HG03103 (cell line): ENCODE measurements around the gene GRID2IP.
A peak's percentile ranks its signal among the peaks of the same experiment; 100 is the strongest.

Experiments used
- ATAC-seq: cut with Tn5 transposase; IDR thresholded peaks from one replicate; pipeline ENCODE4 v1.9.1; 2021; ENCODE audit warnings: low read depth; ENCODE audit not compliant: unreplicated experiment

Gene GRID2IP

DNA sequence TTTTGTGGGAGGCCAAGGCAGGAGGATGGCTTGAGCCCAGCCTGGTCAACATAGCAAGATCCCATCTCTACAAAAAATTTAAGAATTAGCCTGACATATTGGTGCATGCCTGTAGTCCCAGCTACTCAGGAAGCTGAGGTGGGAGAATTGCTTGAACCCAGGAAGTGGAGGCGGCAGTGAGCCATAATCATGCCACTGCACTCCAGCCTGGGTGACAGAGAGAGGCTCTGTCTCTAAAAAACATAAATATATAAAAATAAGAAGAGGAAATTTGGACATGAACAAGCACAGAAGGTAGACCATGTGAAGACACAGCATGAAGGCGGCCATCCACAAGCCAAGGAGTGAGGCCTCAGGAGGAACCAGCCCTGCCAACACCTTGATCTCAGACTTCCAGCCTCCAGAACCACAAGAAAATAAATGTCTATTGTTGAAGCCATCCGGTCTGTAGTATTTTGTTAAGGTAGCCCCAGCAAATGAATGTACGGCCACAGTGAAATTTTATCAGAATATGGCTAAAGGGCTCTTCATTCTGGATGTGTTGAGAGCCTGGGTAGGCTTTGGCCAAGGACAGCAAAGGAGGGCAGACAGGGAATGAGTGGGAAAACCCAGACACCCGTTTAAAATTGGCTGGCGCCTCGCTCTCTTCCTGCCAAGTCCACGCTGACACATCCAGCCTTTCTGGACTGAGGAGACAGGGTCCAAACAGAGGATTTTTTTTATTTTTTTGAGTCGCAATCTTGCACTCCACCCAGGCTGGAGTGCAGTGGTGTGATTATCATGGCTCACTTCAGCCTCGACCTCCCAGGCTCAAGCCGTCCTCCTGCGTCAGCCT is 12.9 kb upstream of the GRID2IP start:
- no peak for ATAC-seq

DNA sequence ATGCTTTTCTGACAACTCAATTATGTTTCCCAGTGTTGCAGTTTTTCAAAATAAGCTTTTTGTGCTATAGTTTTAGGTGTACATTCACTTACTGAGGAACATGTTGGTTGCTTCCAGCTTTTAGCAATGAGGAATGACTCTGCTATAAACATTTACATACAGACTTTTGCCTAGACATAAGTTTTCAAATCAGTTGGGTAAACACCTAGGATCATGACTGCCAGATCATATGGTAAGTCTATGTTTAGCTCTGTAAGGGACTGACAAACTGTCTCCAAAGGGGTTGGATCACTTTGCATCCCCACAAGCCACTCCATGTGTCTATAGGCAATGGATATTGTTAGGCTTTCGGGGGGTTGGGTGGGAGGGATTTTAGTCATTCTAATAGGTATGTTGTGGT is 10.8 kb upstream of the GRID2IP start:
- no peak for ATAC-seq

- ATAC-seq = no peak
Measured at GRCh38 chr7:6559896-6560295, 8.6 kb upstream of the GRID2IP start.

DNA sequence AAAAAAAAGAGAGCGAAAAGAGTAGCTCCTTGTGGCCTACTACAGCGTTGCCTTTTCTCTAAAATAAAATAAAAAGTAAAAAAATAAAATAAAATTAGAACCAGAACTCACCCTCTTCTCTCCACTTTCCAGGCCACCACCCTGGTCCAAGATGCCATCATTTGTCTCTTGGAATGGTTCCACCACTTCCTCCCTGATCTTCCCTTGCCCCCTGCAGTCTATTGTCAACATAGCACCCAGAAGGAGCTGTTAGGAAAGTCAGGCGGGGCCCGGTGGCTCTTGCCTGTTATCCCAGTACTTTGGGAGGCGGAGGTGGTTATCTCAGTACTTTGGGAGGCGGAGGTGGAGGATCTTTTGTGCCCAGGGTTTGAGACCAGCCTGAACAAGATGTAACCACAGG is 7.6 kb upstream of the GRID2IP start:
- ATAC-seq = no peak

DNA sequence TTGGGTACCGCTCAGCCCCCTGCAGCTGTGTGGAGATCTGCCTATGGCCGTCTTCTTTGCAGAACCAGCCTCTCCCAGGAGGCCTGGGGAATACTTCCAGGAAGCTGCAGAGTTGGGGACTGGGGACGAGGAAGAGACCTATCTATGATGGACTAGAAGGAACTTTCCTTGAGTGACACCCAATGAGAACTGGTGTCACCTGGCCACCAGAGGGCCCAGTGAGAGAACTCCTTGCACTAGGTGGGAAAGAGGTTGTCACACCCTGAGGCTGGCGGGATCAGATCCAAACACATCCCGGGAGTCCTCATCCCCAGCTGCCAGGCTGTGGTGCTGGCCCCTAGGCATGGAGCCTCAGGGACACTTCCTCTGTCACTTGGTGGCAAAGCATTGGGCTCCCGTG is 4.9 kb upstream of the GRID2IP start:
- ATAC-seq = no peak

DNA sequence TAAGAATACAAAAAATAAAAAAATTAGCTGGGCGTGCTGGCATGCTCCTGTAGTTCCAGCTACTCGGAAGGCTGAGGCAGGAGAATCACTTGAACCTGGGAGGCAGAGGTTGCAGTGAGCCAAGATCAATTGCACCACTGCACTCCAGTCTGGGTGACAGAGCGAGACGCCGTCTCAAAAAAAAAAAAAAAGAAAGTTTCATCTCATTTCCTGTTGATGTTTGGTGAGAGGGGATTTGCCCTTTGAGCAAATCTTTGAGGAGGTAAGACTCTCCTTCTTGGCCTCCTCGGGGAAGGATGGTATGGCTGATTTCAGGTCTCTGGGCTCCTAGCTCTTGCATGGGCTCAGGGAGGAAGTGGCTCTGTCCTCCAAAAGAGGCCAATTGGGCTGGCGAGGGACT is 3.6 kb upstream of the GRID2IP start:
- no peak for ATAC-seq

- ATAC-seq = no peak
Measured at GRCh38 chr7:6553448-6554044, 2.3 kb upstream of the GRID2IP start.

GRCh38 chr7:6547400-6547799 is 3.9 kb downstream of the GRID2IP start:
- ATAC-seq = no peak

DNA sequence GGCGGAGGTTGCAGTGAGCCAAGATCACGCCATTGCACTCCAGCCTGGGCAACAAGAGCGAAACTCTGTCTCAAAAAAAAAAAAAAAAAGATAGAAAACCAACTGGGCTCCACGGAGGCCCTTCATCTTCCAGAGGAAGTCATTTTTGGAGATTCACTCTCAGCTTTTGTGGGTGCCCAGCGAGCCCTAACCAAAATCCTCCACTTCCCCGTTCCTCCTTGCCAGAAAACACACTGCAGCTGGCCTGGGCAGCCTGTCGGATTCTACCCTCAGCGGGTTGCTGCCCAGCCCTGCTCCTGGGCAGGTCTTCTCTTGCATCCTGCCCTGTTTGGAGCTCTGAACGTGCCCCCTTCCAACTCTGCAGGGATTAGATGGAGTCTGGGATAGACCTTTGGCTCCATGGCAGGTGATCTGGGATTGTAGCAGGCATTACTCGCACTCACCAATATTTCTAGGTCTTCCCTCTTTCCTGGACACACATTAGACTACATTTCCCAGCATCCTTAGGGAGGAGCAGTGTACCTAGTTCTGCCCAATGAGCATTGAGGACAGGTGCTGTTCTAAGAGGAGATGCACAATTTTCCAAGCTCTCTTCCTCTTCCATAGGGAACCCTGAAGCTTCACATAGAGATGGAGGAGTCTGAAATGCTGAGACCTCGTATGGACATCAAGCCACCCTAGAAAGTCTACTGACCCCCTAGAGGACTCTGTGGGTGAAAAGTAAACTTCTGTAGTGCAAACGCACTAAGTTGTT is 4.6 kb downstream of the GRID2IP start:
- ATAC-seq = no peak

DNA sequence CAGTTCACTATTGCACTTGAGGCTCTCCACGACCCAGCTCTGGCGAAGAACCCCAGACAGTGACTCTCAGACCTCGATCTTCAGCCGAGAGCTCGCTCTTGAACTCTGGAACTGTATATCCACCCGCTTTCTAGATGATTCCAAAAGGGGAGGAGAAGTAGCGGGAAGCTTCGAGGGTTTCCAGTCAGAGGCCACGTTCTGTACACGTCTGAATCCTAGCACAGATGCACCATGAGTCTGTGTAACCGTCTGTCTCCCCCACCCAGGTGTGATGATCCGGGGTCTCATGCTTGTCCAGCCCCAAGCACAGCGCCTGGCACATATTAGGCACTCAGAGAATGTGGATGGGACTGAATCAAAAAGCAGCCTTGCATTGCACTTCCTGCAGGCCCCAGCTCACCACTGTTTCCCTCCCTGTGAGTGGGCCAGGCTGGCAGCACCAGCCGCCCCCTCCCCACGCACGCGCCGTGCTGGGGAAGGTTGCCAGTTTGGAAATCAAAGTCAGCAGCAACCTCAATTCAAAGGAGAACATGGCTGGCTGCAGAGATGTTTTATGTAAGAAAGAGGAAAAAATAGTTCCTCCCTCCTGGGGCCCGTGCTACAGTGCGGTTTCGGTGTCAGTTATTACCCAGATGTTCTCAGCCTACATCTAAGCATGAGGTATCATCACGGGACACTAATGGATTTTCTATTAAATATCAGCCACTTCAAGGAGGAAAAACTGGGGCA is 5.7 kb downstream of the GRID2IP start:
- ATAC-seq = no peak

DNA sequence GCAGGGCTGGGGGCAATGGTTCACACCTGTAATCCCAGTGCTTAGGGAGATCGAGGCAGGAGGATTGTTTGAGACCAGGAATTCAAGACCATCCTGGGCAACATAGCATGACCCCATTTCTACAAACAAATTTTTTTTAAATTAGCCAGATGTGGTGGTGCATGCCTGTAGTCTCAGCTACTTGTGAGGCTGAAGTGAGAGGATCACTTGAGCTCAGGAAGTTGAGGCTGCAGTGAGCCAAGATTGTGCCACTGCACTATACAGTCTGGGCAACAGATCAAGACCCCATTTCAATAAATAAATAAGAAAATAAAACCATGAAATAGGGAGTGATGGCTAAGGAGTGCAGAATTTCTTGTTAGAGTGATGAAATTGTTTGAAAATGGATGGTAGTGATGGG is 8.9 kb downstream of the GRID2IP start:
- no peak for ATAC-seq

DNA sequence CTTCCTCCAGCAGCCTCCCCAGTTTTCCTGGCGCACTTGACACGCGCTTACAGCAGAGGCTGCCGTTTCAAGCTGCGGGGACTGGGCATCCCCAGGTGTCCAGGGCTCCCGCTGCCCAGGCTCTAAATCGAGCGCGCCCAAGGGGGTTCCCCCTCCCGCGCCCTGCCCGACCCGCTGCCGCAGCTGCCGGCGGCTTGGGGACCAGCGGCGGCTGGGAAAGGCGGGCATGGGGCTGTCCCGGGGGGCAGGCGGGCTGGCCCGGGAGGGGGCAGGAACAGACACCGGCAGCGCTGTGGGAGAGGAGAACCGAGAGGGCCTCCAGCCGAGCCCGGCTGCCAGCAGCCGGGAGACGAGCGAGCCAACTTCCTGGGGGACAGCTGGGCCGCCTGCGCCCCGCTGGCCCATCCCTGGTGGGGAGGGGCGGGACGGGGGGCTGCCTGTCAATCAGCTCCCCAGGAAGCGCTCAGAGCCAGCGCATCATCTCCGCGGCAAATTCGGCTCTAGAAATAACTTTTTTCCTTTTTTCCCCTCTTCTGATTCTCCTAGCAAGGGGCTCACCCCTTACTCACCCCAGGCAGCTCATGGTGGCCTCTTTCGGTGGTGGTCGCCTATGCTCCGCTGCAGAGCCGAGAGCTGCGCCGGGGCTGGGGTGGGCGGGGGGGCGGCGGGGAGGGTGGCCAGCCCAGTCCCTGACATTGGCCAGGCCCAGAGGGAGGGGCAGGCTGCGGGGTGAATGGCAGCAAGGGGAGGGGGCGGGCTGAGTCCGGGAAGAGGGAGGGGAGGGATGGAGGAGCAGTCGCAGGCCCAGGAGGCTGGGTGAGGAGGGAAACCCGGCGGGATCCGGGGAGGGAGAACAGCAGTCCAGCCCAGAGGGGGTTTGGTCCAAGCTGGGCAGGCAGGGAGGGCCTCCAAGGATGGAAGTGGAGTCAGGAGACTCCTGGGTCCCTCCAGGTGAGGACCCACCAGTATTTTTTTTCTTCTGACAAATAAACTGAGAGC is 14.7 kb downstream of the GRID2IP start:
- no peak for ATAC-seq

- no peak for ATAC-seq
Measured at GRCh38 chr7:6533893-6534495, 17.3 kb downstream of the GRID2IP start.

DNA sequence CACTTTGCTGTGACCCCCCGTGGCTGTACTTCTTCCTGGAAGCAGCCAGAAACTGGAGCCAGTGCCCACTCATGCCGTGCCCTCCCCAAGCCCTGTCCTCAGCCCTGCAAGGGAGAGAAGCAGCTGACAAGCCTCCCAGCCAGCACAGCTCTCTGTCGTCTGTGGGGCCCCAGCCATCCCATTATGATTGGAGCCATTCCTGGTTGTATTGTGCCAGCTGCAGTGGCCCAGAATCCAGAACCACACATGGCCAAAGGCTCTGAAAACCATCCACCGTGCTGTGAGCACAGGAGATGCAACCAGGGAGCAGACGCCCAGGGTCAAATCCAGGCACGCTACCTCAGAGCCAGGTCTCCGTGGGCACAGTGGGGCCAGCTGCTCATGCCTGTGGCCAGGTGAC is 18.7 kb downstream of the GRID2IP start:
- no peak for ATAC-seq

GRCh38 chr7:6531492-6532279 is 19.6 kb downstream of the GRID2IP start:
- peak; percentile 12 for ATAC-seq

- peak; percentile 44 for ATAC-seq
Measured at GRCh38 chr7:6530626-6531491, 20.4 kb downstream of the GRID2IP start.

DNA sequence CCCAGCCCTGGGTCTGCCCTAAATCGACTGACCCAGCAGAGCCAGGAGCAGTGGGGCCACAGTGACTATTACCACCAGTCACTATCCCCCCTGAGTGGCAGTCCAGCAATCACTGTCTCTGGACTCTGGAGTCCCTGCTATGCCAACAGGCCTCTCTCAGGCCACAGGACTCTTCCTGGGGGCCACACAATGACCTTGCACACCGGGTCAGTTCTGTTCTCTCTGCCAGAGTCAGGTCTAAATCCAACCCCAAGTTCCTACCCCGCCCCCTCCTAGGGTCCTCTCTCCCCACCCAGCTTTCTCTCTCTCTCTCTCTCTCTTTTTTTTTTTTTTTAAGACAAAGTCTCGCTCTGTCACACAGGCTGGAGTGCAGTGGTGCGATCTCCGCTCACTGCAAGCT is 21.6 kb downstream of the GRID2IP start:
- ATAC-seq = no peak
